IPS-18a (cell line): ENCODE data around the gene NETO2.

ENCODE experiments used
- H3K27ac ChIP-seq: one replicate; pipeline ENCODE4 v1.5.1; 2013; ENCODE audit warnings: low read length
- H3K27me3 ChIP-seq: one replicate; pipeline ENCODE4 v1.6.1; 2013; ENCODE audit warnings: mild to moderate bottlenecking, low read length; ENCODE audit not compliant: control insufficient read depth, insufficient read depth
- H3K36me3 ChIP-seq: one replicate; pipeline ENCODE4 v1.6.1; 2013; ENCODE audit warnings: low read depth, low read length; ENCODE audit not compliant: control insufficient read depth
- H3K4me1 ChIP-seq: one replicate; pipeline ENCODE4 v1.6.1; 2013; ENCODE audit warnings: low read depth, low read length; ENCODE audit not compliant: control insufficient read depth
- H3K4me3 ChIP-seq: one replicate; pipeline ENCODE4 v1.5.1; 2013; ENCODE audit warnings: low read length
- H3K9ac ChIP-seq: one replicate; pipeline ENCODE4 v1.6.1; 2013; ENCODE audit warnings: mild to moderate bottlenecking, low read length, moderate library complexity
- H3K9me3 ChIP-seq: one replicate; pipeline ENCODE4 v1.6.1; 2013; ENCODE audit warnings: low read depth, low read length; ENCODE audit not compliant: control insufficient read depth

The NETO2 gene

GRCh38 chr16:47079860-47080259 lies 63.9 kb downstream of the NETO2 start:
- Histone ChIP-seq H3K4me3 (no peak overlapping the region), H3K36me3 (peaks cover 7% of the 10 kb centered on the region), H3K27me3 (no peaks in the 10 kb centered on the region), H3K4me1 (peaks cover 10% of the 10 kb centered on the region), H3K9me3 (no peaks in the 10 kb centered on the region), H3K9ac (no peak overlapping the region), H3K27ac (no peak overlapping the region)

GRCh38 chr16:47073223-47074155 lies 70.3 kb downstream of the NETO2 start:
- Histone ChIP-seq H3K27ac (no peak overlapping the region), H3K4me3 (no peak overlapping the region), H3K9ac (no peak overlapping the region), H3K9me3 (no peaks in the 10 kb centered on the region), H3K36me3 (no peaks in the 10 kb centered on the region), H3K4me1 (no peaks in the 10 kb centered on the region), H3K27me3 (no peaks in the 10 kb centered on the region)

- no peaks in the 10 kb centered on the region for H3K27me3 ChIP-seq
- H3K4me1 ChIP-seq: no peaks in the 10 kb centered on the region
- no peak overlapping the region for H3K9ac ChIP-seq
- H3K27ac ChIP-seq: no peak overlapping the region
- H3K4me3 ChIP-seq: no peak overlapping the region
- H3K9me3 ChIP-seq: no peaks in the 10 kb centered on the region
- no peaks in the 10 kb centered on the region for H3K36me3 ChIP-seq
Measured at GRCh38 chr16:47072158-47072557, 71.6 kb downstream of the NETO2 start.

- Histone ChIP-seq H3K9ac (no peak overlapping the region), H3K4me1 (no peaks in the 10 kb centered on the region), H3K27ac (no peak overlapping the region), H3K27me3 (no peaks in the 10 kb centered on the region), H3K4me3 (no peak overlapping the region), H3K36me3 (no peaks in the 10 kb centered on the region), H3K9me3 (no peaks in the 10 kb centered on the region)
Measured at GRCh38 chr16:47069841-47070584, 73.7 kb downstream of the NETO2 start.

GRCh38 chr16:47069313-47069712 lies 74.4 kb downstream of the NETO2 start:
- H3K27ac ChIP-seq: no peak overlapping the region
- no peaks in the 10 kb centered on the region for H3K9me3 ChIP-seq
- H3K9ac ChIP-seq: no peak overlapping the region
- H3K4me3 ChIP-seq: no peak overlapping the region
- no peaks in the 10 kb centered on the region for H3K36me3 ChIP-seq
- H3K27me3 ChIP-seq: no peaks in the 10 kb centered on the region
- no peaks in the 10 kb centered on the region for H3K4me1 ChIP-seq

GRCh38 chr16:47067203-47067602 lies 76.5 kb downstream of the NETO2 start:
- no peaks in the 10 kb centered on the region for H3K36me3 ChIP-seq
- H3K27me3 ChIP-seq: no peaks in the 10 kb centered on the region
- H3K27ac ChIP-seq: no peak overlapping the region

GRCh38 chr16:47065766-47066688 lies 77.7 kb downstream of the NETO2 start:
- H3K4me1 ChIP-seq: no peaks in the 10 kb centered on the region
- H3K36me3 ChIP-seq: no peaks in the 10 kb centered on the region
- no peak overlapping the region for H3K4me3 ChIP-seq
- no peaks in the 10 kb centered on the region for H3K9me3 ChIP-seq
- no peak overlapping the region for H3K9ac ChIP-seq
- no peaks in the 10 kb centered on the region for H3K27me3 ChIP-seq
- H3K27ac ChIP-seq: no peak overlapping the region

More at GRCh38 chr16:47067203-47067602, 76.5 kb downstream of the NETO2 start:
- no peaks in the 10 kb centered on the region for H3K4me1 ChIP-seq
- no peak overlapping the region for H3K4me3 ChIP-seq
- H3K9ac ChIP-seq: no peak overlapping the region
- H3K9me3 ChIP-seq: no peaks in the 10 kb centered on the region

- H3K27me3 ChIP-seq: no peaks in the 10 kb centered on the region
- no peaks in the 10 kb centered on the region for H3K4me1 ChIP-seq
- H3K27ac ChIP-seq: no peak overlapping the region
- no peak overlapping the region for H3K9ac ChIP-seq
- no peaks in the 10 kb centered on the region for H3K9me3 ChIP-seq
- H3K36me3 ChIP-seq: no peaks in the 10 kb centered on the region
- H3K4me3 ChIP-seq: no peak overlapping the region
Measured at GRCh38 chr16:47064775-47065174, 79.0 kb downstream of the NETO2 start.

GRCh38 chr16:47063011-47063724 lies 80.6 kb downstream of the NETO2 start:
- Histone ChIP-seq H3K27ac (no peak overlapping the region), H3K27me3 (no peaks in the 10 kb centered on the region), H3K9me3 (no peaks in the 10 kb centered on the region), H3K9ac (no peak overlapping the region), H3K36me3 (no peaks in the 10 kb centered on the region), H3K4me1 (no peaks in the 10 kb centered on the region), H3K4me3 (no peak overlapping the region)

- Histone ChIP-seq H3K4me1 (no peaks in the 10 kb centered on the region), H3K36me3 (no peaks in the 10 kb centered on the region), H3K9ac (no peak overlapping the region), H3K4me3 (no peak overlapping the region), H3K9me3 (no peaks in the 10 kb centered on the region), H3K27me3 (no peaks in the 10 kb centered on the region), H3K27ac (no peak overlapping the region)
Measured at GRCh38 chr16:47061204-47061603, 82.5 kb downstream of the NETO2 start.
